Left ventricle myocardium inferior (tissue), 1 donor: ENCODE measurements around the gene ABHD1. TPM values are rescaled to one million over a fixed set of nuclear protein-coding genes. Genes with fewer than 3 reads are reported as not detected.

Experiments used
- DNase-seq: peaks from one replicate; pipeline ENCODE4 v3.0.0-alpha.2; 2020
- H3K27ac ChIP-seq: fragments of 200-600 bp; replicated peaks from 2 replicates; pipeline ENCODE4 v1.8.0; 2021
- H3K27me3 ChIP-seq: fragments of 200-600 bp; 2 replicates; pipeline ENCODE4 v1.8.0; 2021; ENCODE audit warnings: low read depth
- H3K36me3 ChIP-seq: fragments of 200-600 bp; 2 replicates; pipeline ENCODE4 v1.8.0; 2021
- H3K4me1 ChIP-seq: fragments of 200-600 bp; 2 replicates; pipeline ENCODE4 v1.8.0; 2021
- H3K4me3 ChIP-seq: fragments of 200-600 bp; 2 replicates; pipeline ENCODE4 v1.8.0; 2021; ENCODE audit warnings: mild to moderate bottlenecking, moderate library complexity
- H3K9me3 ChIP-seq: fragments of 200-600 bp; replicated peaks from 2 replicates; pipeline ENCODE4 v1.8.0; 2021
- intact Hi-C: fragments of 100-400 bp; cut with micrococcal nuclease; formaldehyde crosslinking; loops from one replicate; pipeline ENCODE4 v1.11.0; 2022
- total RNA-seq: library from RNA; stranded (reverse); fragmentation: NEBNext Ultra II Directional; extraction: Animal tissue kit (Norgen Biotek cat#: 25700); gene quantifications from one replicate; pipeline ENCODE4 v1.2.1, GENCODE V29; 2021
- TF ChIP-seq, protein P1 (sequence below): fragments of 200-600 bp; IDR thresholded peaks from 2 replicates; pipeline ENCODE4 v1.8.0; 2021; ENCODE audit warnings: antibody characterized with exemption, mild to moderate bottlenecking, borderline replicate concordance
- donor health status: DM: no; HTN: yes; CAD: no; lungs with severe emphysema.

Gene ABHD1
- total RNA-seq, 1 donor from 2014 or later, result 3.5 TPM

DNA sequence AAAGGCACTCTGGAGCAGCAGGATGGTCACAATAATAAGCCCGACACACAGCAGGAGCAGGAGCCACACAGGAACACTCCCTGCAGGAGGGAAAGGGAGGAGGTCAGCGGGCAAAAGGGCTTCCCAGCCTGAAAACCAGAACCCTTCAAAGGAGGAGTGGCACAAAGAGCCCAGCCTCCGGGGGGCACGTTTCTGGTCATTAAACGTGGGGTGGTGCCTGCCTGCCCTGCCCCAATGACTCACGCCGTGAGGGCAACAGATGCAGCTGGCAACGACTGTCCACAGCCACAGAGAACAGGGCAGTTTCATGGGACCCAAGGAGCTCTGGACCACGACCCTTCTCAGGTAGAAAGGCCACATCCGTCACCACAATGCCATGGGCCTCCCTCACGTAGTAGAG is 7.8 kb downstream of the ABHD1 start:
- H3K4me1 ChIP-seq, result peaks cover 23% of the 10 kb centered on the region
- no peaks in the 10 kb centered on the region for H3K9me3 ChIP-seq
- H3K36me3 ChIP-seq, result peaks cover 33% of the 10 kb centered on the region
- TF ChIP-seq, protein P1, sequence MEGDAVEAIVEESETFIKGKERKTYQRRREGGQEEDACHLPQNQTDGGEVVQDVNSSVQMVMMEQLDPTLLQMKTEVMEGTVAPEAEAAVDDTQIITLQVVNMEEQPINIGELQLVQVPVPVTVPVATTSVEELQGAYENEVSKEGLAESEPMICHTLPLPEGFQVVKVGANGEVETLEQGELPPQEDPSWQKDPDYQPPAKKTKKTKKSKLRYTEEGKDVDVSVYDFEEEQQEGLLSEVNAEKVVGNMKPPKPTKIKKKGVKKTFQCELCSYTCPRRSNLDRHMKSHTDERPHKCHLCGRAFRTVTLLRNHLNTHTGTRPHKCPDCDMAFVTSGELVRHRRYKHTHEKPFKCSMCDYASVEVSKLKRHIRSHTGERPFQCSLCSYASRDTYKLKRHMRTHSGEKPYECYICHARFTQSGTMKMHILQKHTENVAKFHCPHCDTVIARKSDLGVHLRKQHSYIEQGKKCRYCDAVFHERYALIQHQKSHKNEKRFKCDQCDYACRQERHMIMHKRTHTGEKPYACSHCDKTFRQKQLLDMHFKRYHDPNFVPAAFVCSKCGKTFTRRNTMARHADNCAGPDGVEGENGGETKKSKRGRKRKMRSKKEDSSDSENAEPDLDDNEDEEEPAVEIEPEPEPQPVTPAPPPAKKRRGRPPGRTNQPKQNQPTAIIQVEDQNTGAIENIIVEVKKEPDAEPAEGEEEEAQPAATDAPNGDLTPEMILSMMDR, result no peak
- H3K4me3 ChIP-seq, result no peak overlapping the region
- DNase-seq, result no peak
- intact Hi-C loops, result no loop called here
- no peaks in the 10 kb centered on the region for H3K27me3 ChIP-seq
- no peak overlapping the region for H3K27ac ChIP-seq

DNA sequence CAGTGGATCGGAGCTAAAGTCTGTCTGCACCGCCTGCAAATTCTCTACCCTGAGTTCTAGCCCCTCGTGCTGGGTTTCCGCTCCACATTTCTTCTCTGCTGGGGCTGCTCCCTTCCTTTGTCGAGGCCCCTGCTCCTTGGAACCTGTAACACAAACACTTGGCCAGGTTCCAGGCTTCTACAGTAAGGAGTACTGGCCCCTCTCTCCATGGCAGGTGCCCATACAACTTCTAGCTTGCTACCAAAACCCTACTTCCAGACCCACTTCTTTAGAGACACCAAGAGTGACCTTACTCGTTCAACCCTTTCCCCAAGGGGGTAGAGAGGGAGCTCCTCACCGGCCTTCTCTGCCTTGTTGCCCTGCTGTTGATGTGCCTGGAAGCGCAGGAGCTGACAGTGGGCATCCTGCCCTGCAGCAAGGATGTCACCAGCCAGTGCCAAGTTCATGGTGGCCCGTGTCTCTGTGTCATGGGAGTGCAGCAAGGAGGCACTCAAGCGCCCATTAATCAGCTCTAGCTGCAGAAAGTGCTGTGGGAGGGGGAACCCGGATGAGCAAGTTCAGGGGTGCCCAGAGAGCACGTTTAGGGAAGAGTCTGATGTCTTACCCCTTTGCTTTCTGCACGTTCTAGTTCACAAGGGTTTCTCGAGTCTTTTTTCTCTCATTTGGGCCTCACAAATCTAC is 9.7 kb downstream of the ABHD1 start:
- Histone ChIP-seq H3K4me3 (peak overlapping the region; percentile 99), H3K27me3 (no peaks in the 10 kb centered on the region), H3K9me3 (no peaks in the 10 kb centered on the region), H3K36me3 (peaks cover 33% of the 10 kb centered on the region), H3K27ac (peak overlapping the region; percentile 94), H3K4me1 (peaks cover 23% of the 10 kb centered on the region)
- intact Hi-C loops, result no loop called here
- TF ChIP-seq, protein P1, result no peak
- no peak for DNase-seq

DNA sequence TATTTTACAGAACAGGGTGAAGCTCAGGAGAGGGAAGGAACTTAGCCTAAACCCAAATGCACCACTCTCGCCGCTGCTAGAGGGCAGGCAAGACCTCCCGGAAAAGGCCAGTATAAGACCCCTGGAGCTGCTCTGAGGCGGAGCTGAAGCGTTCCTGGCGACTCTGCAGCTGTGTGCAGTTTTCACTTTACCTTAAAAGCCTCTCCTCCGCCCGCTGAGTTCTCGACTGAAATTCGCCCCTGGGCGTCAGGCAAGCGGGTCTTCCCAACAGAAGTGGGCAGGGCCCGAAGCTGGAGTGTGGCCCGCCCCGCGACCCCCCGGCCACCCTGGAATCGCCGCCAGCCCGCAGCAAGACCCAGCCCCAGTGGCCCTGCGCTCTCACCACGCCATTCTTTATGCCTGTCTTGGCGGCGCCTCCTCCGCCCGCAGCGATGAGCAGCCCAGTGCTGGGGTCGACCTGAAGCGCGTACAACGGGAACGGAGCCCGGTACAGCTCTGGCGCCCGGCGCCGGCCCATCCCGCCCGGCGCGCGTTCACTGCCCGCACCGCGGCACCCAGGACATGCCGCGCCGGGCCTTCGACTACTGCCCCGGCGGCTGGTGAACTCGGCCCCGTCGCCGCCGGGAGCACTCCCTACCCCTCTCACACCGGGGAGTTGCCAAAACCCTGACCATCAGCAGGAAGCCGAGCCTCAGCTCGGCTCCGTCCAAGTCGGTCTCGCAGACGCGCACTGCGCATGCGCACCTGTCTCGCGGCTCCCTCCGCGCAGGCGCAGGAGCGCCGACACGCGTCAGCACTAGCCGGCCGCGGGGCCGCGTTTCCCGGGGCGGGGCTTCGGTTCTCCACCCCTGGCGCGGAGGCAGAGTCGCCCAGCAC is 10.5 kb downstream of the ABHD1 start, which contains the start of gene PREB:
TSS of gene PREB (minus strand) at position 732 of the 876 bp plus-strand sequence. CDS start at position 517, 215 bp downstream.
- Histone ChIP-seq H3K4me1 (peaks cover 23% of the 10 kb centered on the region), H3K9me3 (no peaks in the 10 kb centered on the region), H3K36me3 (peaks cover 33% of the 10 kb centered on the region), H3K27ac (peak within 1 kb of the TSS; percentile 94), H3K27me3 (no peaks in the 10 kb centered on the region), H3K4me3 (peak within 1 kb of the TSS; percentile 99)
- intact Hi-C loops, result no loop called here
- peak; percentile 97 for DNase-seq
- TF ChIP-seq, protein P1, result no peak

DNA sequence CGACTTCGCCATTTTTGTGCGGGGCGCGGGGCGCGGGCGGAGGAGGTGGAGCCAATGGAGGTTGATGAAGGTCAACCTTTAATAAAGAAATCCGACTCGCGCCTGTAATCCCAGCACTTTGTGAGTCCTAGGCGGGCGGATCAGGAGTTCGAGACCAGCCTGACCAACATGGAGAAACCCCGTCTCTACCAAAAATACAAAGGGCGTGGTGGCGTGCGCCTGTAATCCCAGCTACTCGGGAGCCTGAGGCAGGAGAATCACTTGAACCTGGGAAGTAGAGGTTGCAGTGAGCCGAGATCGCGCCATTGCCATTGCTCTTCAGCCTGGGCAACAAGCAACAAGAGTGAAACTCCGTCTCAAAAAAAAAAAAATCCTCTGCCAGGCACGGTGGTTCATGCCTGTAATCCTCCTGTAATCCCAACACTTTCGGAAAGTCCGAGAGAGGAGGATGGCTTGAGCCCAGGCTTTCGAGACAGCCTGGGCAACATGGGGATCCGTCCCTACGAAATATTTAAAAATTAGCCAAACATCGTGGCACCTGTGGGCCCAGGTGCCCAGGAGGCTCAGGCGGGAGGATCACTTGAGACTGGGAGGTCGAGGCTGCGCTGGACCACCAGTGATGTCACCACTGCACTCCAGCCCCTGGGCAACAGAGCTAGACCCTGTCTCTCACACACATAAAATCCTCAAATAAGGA is 11.3 kb downstream of the ABHD1 start:
- H3K4me1 ChIP-seq, result peaks cover 23% of the 10 kb centered on the region
- DNase-seq, result no peak
- H3K4me3 ChIP-seq, result peak overlapping the region; percentile 99
- intact Hi-C loops, result no loop called here
- no peaks in the 10 kb centered on the region for H3K9me3 ChIP-seq
- H3K27ac ChIP-seq, result peak overlapping the region; percentile 94
- no peaks in the 10 kb centered on the region for H3K27me3 ChIP-seq
- peaks cover 29% of the 10 kb centered on the region for H3K36me3 ChIP-seq
- TF ChIP-seq, protein P1, result no peak

DNA sequence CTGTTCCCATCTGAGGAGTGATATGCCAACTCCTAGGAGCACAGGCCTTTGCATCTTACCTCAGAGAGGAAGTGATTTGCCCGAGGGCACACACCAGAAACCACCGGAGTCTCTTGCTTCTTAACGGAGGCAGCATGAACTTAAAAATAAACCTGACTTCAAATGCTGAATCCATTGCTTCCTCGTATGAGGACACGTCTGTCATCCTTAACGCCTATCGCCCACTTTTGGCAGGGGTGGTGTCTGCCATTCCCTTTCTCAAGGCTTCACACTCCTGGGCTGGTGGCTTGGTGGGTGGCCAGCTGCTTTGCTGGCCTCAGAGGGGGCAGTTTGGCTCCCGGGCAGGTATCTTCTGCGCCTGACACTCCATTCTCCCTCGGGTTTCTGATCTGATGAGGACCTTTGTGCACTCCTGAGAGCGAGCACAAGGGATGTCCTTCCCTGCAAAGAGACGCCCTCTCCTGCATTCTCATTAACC is 11.9 kb downstream of the ABHD1 start:
- Histone ChIP-seq H3K4me3 (no peak overlapping the region), H3K9me3 (no peaks in the 10 kb centered on the region), H3K27ac (peak overlapping the region; percentile 94), H3K36me3 (peaks cover 23% of the 10 kb centered on the region), H3K4me1 (peaks cover 23% of the 10 kb centered on the region), H3K27me3 (no peaks in the 10 kb centered on the region)
- no peak for DNase-seq
- TF ChIP-seq, protein P1, result no peak
- intact Hi-C loops, result no loop called here
